Lung microvascular endothelial cell (primary cell): ENCODE measurements around the gene KRTAP10-6. TPM values are rescaled to one million over a fixed set of nuclear protein-coding genes. Genes with fewer than 3 reads are reported as not detected.
"Not testable (repeated sequence)": the region's sequence is repeated elsewhere in the genome, so short reads cannot be mapped to it uniquely, and the experiment has no call there.

Experiments used
- DNase-seq, 2 donors: peaks; one replicate each; pipeline versions ENCODE4 v3.0.0 to v3.0.0-alpha.2; 2010; ENCODE audit warnings: low read depth in 2 of 2
- total RNA-seq: library from RNA; depleted of rRNA; stranded (reverse); fragments of >200 nt; gene quantifications from 2 replicates; pipeline ENCODE4 v1.2.1, GENCODE V29; 2014

KRTAP10-6 gene
- total RNA-seq, 1 donor from 2014 or later, result not detected

DNA sequence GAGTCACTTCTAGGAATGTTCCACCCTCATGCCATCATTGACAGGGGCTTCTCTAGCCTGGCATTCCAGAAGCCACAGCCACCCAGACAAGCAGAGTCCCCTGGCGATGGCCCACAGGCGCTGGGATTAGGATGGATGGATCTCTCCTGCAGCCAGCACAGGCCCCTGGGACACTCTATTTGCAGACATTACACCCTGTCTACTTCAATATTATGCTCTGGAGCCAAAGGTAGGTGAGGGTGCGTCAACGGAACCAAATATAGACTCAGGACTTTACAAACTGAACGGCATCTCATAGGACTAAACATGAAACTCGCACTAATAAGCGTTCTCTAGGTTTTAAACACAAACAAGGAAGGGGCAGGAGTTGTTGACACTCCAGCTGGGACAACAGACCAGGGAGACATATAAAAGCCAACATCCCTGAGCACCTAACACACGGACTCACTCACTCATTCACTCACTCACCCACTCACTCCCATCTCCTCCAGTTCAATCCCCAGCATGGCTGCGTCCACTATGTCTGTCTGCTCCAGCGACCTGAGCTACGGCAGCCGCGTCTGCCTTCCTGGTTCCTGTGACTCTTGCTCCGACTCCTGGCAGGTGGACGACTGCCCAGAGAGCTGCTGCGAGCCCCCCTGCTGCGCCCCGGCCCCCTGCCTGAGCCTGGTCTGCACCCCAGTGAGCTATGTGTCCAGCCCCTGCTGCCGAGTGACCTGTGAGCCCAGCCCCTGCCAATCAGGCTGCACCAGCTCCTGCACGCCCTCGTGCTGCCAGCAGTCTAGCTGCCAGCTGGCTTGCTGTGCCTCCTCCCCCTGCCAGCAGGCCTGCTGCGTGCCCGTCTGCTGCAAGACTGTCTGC lies 8.0 kb upstream of the KRTAP10-6 start, which contains the start of gene KRTAP10-7:
Gene KRTAP10-7 (plus strand): TSS at position 480 of the 861 bp plus-strand sequence. CDS start 25 bp downstream, at position 505.
- DNase-seq, result not testable (repeated sequence)

DNA sequence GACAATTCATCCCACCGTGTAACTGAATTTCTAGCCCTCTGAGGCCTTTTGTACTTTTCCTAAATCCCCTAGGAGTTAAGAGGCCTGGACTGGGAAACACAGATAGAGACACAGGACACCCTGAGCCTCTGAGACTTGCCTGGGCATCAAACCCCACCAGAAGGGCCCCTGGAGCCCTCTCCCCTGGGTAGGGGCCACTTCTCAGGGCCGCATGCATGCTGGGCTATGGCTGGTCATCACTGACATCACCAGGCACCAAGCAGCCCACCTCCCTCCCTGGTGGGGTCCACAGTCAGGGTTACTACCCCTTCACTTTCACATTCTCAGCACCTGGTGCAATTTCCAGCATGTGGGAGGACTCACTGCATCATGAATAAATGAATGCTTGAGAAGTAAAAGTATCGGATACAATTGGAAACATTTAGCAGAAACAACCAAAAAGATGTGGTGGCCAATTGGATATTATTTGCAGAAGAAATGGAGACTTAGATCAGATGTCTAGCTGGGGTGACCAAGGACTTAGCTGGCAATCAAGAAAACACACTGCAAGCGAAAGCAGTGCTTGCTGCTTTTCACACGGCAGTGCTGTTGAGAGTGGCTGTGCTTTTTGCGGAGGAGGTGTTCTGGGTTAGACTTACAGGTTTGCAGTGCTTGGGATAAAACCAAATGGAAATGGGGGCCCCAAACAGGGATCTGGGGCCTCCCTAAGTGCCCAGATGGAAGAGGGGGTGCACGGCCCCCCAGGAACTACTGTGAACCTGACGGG lies 7.1 kb upstream of the KRTAP10-6 start:
- DNase-seq, result no peak

DNA sequence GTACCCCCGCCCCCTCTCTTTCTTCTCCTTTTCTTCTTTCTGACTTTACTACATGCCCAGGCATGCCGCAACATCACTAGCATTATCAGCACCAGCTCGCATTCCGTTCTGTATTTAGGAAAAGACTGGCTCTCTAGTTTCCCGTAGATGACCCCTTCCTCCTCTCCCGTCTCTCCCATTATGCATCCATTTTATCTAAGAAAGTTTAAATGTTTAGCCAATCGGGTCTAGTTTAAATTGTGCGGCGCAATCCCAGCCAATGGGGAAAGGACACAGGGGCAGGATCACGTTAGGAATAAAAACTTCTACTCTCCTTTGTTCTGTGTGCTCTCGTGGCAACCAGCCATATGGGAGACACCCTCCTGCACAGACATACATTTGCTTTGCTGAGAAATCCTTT lies 5.8 kb upstream of the KRTAP10-6 start:
- DNase-seq, result no peak

DNA sequence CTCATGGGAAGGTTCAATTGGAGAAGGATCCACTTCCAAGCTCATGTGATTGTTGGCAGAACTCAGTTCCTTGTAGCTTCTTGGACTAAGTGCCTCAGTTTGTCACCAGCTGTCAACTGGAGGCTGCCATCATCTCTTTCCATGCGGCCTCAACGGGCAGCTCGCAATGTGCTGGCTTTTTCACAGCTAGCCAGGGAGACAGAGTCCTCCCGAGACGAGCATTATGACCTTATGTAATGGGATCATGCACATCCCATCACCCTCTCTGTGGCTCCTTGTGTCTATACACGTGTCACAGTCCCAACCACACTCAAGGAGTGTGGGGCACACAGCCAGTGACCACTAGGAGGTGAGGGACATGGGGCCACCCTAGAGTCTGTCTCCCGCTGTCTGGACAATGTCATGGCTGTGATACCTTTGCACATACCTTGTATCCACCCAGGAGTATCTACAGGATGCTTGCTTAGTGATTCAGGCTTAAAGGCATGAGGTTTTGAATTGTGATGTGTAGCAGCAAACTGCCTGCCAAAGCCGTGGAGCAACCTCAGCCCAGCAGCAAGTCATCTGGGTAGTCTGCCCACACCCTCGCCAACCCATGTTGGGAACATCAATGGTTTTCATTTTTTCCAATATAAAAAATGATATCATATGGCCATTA lies 3.9 kb upstream of the KRTAP10-6 start:
- DNase-seq, result no peak

DNA sequence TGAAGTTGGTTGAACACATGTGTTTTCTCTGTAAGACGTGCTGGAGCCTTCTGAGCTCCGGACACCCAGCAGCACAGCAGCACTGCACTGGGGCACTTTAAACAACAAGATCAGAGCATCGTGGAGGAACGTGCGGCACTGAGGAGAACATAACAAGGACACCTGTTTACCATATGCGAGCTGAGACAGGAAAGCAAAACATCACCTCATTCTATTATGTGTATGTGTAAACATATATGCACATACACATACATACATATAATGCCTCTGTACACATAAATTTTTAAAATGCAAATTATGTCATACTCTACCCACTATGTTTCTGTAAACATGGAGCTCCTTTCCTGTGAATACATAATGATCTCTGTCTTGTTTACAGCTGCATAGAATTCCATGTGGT lies 3.2 kb upstream of the KRTAP10-6 start:
- DNase-seq, result no peak

DNA sequence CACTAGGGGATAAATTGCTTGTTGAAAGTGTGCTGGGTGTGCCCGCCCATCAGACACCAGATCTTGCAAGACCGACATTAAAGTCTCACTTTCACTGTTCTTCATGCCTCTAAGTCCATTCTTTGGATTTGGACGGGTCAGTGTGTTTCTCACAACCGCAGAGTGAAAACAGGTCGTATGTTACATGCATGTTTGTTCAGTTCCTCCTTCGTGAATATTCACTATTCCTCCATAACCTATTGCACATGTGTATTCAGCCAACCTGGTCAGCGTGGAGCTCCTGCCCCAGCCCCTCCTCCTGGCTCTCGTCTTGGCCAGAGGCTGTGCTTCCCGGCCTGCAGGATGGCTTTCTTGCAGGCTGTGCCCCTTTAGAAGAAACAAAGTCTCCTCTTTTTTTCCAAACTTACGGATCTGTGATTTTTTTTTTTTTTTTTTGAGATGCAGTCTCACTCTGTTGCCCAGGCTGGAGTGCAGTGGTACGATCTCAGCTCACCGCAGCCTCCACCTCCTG lies 2.2 kb upstream of the KRTAP10-6 start:
- DNase-seq, result no peak

DNA sequence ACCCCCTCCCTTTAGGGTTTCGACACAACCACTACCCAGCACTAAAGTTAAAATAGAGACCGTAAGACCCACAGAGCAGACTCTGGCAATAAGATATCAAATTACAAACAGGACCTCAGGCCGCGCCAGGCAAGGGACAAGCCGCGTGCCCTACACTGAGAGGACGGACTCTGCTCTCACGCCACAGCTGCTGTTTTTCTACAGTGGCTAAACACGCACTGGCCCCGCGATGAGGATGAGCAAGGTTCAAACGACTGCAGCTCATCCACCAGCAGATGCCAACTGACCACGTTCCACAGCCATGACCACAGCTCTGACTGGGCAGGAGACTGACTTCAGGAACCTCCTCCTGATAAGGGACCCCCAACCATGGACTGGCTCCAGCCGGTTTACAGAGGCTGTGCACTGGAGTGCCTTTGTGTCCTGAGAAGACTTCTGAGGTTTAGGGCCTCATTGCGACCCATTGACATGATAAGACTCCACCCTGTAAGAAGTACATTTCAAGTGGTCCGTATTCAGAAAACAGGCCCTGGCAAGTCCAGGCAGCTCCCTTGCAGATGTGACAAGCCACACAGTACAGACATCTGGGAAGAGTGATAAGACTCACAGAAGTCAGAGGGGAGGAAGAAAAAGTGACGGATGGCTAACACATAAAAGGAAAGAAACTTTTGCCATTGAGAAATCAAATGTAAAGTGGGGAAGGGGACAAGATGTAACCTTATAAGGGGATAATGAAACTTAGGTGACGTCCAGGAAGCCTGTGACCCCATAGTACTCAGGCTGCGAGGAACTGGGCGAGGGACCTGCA lies 1.5 kb upstream of the KRTAP10-6 start:
- no peak for DNase-seq

DNA sequence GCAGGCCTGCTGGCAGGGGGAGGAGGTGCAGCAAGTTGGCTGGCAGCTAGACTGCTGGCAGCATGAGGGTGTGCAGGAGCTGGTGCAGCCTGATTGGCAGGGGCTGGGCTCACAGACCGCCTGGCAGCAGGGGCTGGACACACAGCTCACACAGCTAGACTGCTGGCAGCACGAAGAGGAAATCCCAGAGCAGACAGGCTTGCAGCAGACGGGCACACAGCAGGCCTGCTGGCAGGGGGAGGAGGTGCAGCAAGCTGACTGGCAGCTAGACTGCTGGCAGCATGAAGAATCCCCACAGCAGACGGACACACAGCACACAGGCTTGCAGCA lies 539 bp downstream of the KRTAP10-6 start:
- DNase-seq, result not testable (repeated sequence)

DNA sequence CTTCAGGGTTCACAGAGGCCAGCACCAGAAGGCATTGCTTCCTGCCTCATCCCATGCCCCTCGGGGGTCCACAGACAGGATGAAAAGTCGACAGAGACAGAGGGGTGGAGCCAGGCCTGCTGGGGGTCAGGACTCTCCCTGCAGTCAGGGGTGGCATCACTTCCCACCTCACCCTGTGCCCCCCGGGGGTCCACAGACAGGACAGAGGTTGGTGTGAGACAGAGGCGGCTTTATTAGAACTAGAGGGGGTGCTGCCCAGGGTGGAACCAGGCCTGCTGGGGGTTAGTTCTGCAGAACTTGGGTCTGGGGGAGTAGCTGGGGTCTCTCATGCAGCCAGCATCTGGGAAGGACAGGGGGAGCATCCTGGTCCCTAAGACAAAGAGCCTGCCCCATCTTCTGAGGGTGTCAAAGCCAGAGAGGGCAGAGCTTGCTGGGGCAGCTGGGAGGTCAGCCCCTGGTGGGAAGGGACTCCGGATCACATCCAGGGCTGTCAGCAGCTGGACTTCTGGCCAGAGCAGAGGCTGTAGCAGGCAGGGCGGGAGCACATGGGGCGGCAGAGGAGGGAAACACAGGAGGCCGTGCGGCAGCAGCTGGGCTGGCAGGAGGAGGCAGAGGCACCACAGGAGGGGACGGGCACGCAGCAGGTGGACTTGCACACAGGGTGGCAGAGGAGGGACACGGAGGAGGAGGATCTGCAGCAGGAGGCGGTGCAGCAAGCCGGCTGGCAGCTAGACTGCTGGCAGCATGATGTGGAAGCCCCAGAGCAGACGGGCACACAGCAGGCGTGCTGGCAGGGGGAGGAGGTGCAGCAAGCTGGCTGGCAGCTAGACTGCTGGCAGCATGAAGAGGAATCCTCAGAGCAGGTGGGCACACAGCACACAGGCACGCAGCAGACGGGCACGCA lies 1.2 kb downstream of the KRTAP10-6 start:
- not testable (repeated sequence) for DNase-seq

DNA sequence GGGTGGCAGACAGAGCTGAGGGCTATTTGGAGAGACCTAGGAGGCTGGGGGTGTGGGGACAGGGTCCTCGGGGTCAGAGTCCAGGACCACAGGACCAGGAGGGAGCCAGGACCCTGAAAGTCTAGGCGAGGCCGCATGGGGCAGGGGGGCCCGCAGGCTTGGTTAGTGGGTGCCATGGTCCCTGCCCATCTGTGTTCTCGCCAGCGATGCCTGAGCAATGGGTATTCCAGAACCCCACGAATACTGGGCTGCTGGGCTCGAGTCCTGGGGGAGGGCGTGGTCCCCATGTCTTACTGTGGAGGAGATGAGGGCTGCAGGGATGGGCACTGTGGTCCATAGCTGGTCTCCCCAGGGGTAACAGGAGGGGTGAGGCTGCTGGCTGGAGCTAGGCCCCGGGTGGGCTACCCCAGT lies 2.0 kb downstream of the KRTAP10-6 start:
- no peak for DNase-seq

DNA sequence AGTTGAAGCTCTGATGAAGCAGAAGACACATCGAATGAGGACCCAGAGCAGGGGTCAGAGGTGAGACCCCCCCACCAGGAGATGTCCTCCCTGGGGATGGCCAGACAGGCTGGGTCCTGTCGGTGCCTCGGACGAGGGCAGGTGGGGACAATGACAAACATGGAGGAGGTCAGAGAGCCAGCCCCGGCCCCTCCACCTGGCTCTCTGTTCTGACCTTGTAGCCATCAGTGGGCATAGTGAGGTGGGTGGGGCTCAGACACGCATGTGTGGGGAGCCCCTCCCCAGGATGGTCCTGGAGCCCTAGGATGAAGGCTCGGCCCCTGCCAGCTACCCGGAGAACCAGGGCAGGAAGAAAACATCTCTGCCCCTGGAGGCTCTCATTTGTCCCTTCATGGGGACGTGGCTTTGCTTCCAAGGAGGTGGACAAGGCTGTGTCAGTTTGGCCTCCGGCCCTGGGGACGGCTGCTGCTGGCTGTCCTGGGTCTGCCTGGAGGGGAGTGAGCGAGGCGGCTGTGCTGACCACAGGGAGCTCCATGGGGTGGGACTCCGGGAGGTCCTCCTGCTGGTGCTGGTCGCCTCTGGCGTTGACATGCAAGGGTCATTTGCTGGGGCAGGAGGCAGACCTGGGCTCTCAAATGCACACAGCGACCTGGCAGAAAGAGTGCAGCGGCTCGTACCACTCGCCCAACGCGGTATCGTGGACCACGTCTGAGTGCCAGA lies 2.6 kb downstream of the KRTAP10-6 start:
- DNase-seq, result no peak

DNA sequence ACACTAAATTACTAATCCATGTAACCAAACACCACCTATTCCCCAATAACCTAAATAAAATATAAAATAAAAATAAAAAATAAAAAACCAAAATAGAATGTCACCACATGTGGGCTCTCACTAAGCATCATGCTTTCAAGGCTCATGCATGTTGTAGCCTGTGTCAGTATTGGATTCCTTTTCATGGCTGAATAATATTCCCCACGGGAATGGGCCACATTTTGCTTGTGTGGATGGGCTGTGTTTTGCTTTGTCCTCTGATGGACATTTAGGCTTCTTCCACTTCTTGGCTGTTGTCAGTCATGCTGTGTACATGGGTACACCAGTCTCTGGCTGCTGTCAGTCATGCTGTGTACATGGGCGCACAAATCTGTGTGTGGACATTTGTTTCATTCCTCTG lies 3.2 kb downstream of the KRTAP10-6 start:
- no peak for DNase-seq

DNA sequence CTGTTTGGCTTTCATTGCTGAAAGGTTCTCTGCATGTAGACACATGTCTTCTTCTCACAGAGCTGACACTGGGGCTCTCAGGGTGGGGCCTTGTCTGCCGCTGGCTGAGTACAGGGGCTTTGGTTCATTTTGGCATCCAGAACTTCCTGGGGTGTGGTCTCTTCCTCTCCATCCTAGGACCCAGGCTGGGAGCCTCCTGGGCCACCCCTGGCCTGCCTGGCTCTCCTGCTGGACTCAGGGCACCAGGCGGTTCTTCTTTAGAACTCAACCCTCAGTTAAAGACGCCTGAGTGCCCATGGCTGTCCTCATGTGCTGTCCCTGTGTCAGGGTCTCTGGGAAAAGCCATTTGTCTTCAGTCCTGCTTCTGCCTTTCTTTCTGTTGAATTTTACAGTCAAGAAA lies 6.4 kb downstream of the KRTAP10-6 start:
- DNase-seq, result no peak

DNA sequence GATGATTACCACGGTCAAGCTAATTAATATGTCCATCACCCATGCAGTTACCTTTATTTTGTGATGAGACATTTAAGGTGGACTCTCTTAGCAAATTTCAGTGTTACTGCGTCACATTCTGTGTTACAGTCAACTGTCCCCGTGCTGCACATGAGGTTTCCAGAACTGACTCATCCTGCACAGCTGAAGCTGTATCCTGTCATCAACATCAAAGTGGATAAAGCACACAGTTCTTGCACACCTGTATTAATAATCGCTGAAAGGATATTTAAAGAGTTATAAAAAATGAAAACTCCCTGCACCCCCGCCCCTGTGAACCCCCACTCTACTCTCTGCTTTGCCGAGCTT lies 8.5 kb downstream of the KRTAP10-6 start:
- no peak for DNase-seq

DNA sequence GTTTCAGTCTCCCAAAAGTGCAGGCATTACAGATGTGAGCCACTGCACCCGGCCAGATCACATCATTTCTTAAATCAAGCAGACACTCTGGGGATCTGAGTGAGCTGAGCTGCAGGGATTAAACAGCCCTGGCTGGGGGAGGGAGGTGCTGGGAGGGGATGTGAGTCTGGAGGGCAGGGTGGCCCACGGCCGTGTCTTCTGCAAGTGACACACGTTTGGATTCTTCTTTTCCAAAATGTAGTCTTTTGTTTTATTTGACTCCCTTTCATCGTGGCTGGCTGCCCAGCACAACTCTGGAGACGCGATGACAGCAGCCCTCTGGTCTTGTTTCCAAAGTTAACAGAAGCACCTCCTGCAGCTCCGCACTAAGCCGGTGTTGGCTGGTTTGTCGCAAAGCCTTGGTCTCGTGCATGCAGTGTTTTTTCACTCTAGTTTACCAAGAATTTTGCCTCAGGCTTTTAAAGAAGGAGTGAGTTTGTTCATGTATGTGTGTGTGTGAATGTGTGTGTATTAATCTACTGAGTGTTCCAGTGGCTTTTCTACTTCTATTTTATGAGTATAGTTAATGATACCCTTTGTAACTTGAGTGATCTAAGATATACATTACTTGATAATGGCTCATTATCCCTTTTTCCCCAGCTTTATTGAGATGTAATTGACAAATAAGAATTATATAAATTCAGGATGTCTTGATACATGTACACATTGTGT lies 9.1 kb downstream of the KRTAP10-6 start:
- no peak for DNase-seq

DNA sequence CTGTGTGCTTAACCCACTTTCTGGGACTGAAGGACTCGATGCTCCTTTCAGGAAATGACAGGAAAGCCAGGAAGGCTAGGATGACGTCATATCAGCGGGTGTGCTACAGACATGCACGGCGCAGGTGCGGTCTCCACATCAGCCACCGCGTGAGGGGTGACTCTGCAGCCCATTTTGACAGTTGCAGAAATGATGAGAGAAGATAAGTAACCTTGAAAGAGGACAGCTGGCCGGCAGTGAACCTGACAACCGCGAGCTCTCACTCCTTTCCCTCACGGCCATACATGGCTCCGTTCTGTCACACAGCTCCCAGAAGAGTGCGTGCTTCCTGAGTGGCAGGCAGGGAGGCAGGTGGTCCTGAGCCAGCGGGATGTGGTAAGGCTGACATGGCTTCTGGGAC lies 10.2 kb downstream of the KRTAP10-6 start:
- DNase-seq, result no peak

DNA sequence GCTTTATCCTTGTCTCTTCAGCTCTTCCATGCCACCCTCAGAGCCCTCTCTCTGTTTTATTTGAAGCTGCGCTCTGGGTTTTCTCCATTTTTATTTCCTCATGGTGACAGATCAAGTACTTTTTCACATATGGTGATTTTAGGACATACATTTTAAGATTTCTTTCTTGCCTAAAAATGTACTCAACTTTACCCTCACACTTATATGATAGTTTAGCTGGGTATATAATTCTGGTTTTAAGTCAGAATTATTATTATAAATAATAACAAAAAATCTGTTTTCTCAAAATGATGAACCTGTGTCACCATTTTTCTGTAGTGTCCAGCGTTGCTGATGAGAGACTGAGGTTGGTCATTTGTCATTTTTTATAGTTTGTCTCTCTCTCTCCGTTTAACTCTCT lies 11.1 kb downstream of the KRTAP10-6 start:
- no peak for DNase-seq

DNA sequence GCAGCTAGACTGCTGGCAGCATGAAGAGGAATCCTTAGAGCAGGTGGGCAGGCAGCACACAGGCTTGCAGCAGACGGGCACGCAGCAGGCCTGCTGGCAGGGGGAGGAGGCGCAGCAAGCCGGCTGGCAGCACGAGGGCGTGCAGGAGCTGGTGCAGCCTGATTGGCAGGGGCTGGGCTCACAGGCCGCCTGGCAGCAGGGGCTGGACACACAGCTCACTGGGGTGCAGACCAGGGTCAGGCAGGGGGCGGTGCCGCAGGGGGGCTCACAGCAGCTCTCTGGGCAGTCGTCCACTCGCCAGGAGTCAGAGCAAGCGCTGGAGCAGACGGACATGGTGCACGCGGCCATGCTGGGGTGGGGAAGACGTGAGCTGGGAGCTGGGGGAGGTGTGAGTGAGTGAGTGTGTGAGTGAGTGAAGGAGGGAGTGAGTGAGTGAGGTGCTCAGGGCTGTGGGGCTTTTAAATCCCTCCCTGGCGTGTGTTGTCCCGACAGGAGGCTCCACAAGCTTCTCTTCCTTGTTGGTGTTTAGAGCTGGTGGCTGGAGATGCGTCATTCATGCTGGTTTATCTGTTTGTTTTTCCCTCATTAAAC lies 12.0 kb downstream of the KRTAP10-6 start, which contains the start of gene KRTAP10-5:
Gene KRTAP10-5 (minus strand): TSS at position 374 of the 591 bp plus-strand sequence. CDS start 26 bp downstream, at position 348.
- DNase-seq, result not testable (repeated sequence)

DNA sequence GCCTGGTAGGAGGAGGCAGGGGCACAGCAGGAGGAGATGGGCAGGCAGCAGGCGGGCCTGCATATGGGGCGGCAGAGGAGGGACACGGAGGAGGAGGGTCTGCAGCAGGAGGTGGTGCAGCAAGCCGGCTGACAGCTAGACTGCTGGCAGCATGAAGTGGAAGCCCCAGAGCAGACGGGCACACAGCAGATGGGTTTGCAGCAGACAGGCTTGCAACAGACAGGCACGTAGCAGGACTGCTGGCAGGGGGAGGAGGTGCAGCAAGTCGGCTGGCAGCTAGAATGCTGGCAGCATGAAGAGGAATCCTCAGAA lies 12.5 kb downstream of the KRTAP10-6 start:
- no peak for DNase-seq
